Heart left ventricle (tissue), 13 donors: ENCODE measurements around the gene TDRD9.

ENCODE experiments used
- POLR2A ChIP-seq, 2 donors: fragments of 450-650 bp; IDR thresholded peaks; one replicate each; pipeline ENCODE4 v1.6.1; 2017; ENCODE audit warnings: antibody characterized with exemption in 2 of 2, mild to moderate bottlenecking in 2 of 2, moderate library complexity in 2 of 2
- TF ChIP-seq, protein P1 (sequence below), 12 donors: fragments of 200-600 bp; sonication (generic) in 4 of 12; IDR thresholded peaks; one replicate each; pipeline versions ENCODE4 v1.5.0 to v1.8.0; 2018 to 2022; ENCODE audit warnings: antibody characterized with exemption in 12 of 12, mild to moderate bottlenecking in 5 of 12
- donor health status: ischemic (EF 13 %, LVEDD 7.1; RV severe dilation, severe dysfunction).
- donor health status: DM: no; HTN: yes; CAD: no.
- donor health status: DM: no; HTN: no; CAD: no.
- donor health status: ischemic (EF 25% LVEDD 6.9; RV normal size, moderate dysfunction).
- donor health status: ischemic (EF 25% LVEDD 5.7; RV mildly dilated, moderate dysfunction).
- donor health status: ischemic (EF 35%, LVEDD 5.7; RV mildly dilated, moderate dysfunction).
- donor health status: nonischemic (EF 11% LVEDD 7.7; RV severe dilation, severe dysfunction).
- donor health status: DM: yes; HTN: yes; CAD: no.
- donor health status: PGD.
- donor health status: ischemic (EF 29% LVEDD 5.4; RV normal size, mild dysfunction).
- donor health status: nonischemic (EF 23%, LVEDD 6.1; RV moderate dilation, normal function).

DNA sequence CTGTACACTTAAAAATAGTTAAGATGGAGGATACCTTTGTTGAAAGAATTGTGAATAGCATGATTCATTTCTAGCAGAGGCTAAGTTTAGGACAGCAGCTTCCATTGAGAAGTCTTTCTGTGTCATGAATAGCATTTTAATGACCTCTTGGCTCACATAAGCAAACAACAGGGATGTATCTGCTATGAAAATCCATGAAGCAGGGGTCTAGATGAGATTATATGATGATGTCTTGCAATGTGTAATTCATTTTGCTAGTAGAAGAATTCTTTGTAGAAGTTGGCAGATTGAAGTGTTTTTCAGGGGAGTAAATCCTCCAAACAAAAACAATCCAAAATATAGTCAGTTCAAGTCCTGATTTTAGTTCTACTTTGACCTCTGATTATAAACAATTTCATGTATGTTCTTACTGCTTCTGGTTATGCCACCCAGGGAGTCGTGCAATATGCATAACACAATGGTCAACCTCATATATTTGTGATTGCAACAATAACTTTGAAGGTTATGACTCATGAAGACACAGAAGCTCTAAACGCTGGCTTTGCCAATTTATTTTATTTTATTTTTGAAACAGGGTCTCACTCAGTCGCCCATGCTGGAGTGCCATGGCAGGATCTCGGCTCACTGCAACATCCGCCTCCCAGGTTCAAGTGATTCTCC lies 21.0 kb downstream of the TDRD9 start:
- TF ChIP-seq, protein P1, sequence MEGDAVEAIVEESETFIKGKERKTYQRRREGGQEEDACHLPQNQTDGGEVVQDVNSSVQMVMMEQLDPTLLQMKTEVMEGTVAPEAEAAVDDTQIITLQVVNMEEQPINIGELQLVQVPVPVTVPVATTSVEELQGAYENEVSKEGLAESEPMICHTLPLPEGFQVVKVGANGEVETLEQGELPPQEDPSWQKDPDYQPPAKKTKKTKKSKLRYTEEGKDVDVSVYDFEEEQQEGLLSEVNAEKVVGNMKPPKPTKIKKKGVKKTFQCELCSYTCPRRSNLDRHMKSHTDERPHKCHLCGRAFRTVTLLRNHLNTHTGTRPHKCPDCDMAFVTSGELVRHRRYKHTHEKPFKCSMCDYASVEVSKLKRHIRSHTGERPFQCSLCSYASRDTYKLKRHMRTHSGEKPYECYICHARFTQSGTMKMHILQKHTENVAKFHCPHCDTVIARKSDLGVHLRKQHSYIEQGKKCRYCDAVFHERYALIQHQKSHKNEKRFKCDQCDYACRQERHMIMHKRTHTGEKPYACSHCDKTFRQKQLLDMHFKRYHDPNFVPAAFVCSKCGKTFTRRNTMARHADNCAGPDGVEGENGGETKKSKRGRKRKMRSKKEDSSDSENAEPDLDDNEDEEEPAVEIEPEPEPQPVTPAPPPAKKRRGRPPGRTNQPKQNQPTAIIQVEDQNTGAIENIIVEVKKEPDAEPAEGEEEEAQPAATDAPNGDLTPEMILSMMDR (IDR thresholded peaks at IDR 0.05) = no peak
- TF ChIP-seq POLR2A (IDR thresholded peaks at IDR 0.05) = no peak
